ENCODE measurements around the gene GSKIP.
A peak's percentile ranks its signal among the peaks of the same experiment; 100 is the strongest.
"Not testable (repeated sequence)": the region's sequence is repeated elsewhere in the genome, so short reads cannot be mapped to it uniquely, and the experiment has no call there.

GSKIP gene
- 17.5 to 25.0 (median 22.3) reads per million in 4 experiments for total RNA-seq

GRCh38 chr14:96362965-96363750 lies at the start of gene GSKIP, which contains the start of gene ATG2B:
Gene GSKIP, plus strand, starts transcription at chr14:96363526. Its CDS starts 18,722 bp downstream, at chr14:96382248.
Gene ATG2B, minus strand, starts transcription at chr14:96363341. Its CDS starts 365 bp downstream, at chr14:96362976.
- peak; percentile 95 for DNase-seq

GRCh38 chr14:96316087-96316486 lies 47.2 kb upstream of the GSKIP start:
- DNase-seq = no peak

- no peak for DNase-seq
Measured at GRCh38 chr14:96318836-96319235, 44.5 kb upstream of the GSKIP start.

GRCh38 chr14:96320605-96321004 lies 42.7 kb upstream of the GSKIP start:
- DNase-seq = no peak

GRCh38 chr14:96324219-96324618 lies 39.1 kb upstream of the GSKIP start:
- DNase-seq = no peak

GRCh38 chr14:96338551-96338950 lies 24.8 kb upstream of the GSKIP start:
- no peak for DNase-seq

GRCh38 chr14:96341323-96341722 lies 22.0 kb upstream of the GSKIP start:
- no peak for DNase-seq

- DNase-seq = no peak
Measured at GRCh38 chr14:96345669-96346068, 17.7 kb upstream of the GSKIP start.

- DNase-seq = not testable (repeated sequence)
Measured at GRCh38 chr14:96347957-96348356, 15.4 kb upstream of the GSKIP start.

GRCh38 chr14:96349286-96350075 lies 13.8 kb upstream of the GSKIP start:
- no peak for DNase-seq

- no peak for DNase-seq
Measured at GRCh38 chr14:96351986-96352385, 11.3 kb upstream of the GSKIP start.

- DNase-seq = no peak
Measured at GRCh38 chr14:96352708-96353107, 10.6 kb upstream of the GSKIP start.

GRCh38 chr14:96354246-96354645 lies 9.1 kb upstream of the GSKIP start:
- no peak for DNase-seq

- DNase-seq = no peak
Measured at GRCh38 chr14:96357216-96357615, 6.1 kb upstream of the GSKIP start.

GRCh38 chr14:96359959-96360358 lies 3.4 kb upstream of the GSKIP start:
- DNase-seq = no peak

- no peak for DNase-seq
Measured at GRCh38 chr14:96362071-96362964, 1.0 kb upstream of the GSKIP start.

GRCh38 chr14:96363751-96364336 lies 518 bp downstream of the GSKIP start:
- no peak for DNase-seq

GRCh38 chr14:96364962-96365361 lies 1.6 kb downstream of the GSKIP start:
- DNase-seq = no peak

- no peak for DNase-seq
Measured at GRCh38 chr14:96368534-96368933, 5.2 kb downstream of the GSKIP start.

- no peak for DNase-seq
Measured at GRCh38 chr14:96370528-96370927, 7.2 kb downstream of the GSKIP start.

- no peak for DNase-seq
Measured at GRCh38 chr14:96373538-96373937, 10.2 kb downstream of the GSKIP start.

GRCh38 chr14:96376093-96376492 lies 12.8 kb downstream of the GSKIP start:
- DNase-seq = no peak

Measured in effector CD8-positive, alpha-beta T cell (primary cell).